BE2C (cell line): Measurements from ENCODE around the gene S100A3. TPM values are rescaled to one million over a fixed set of nuclear protein-coding genes. Genes with fewer than 3 reads are reported as not detected.
A peak's percentile ranks its signal among the peaks of the same experiment; 100 is the strongest.
"Not testable (repeated sequence)": the region's sequence is repeated elsewhere in the genome, so short reads cannot be mapped to it uniquely, and the experiment has no call there.

Source experiments
- DNase-seq: peaks from one replicate; pipeline ENCODE4 v3.0.0-alpha.2; 2020
- H3K27me3 ChIP-seq: fragments of 250-450 bp; sonication (Bioruptor Pico); 2 replicates; pipeline ENCODE4 v1.5.1; 2020; ENCODE audit warnings: mild to moderate bottlenecking
- H3K36me3 ChIP-seq: fragments of 250-450 bp; sonication (Bioruptor Pico); 2 replicates; pipeline ENCODE4 v1.5.1; 2020; ENCODE audit warnings: mild to moderate bottlenecking
- H3K4me1 ChIP-seq: fragments of 250-450 bp; sonication (Bioruptor Pico); 2 replicates; pipeline ENCODE4 v1.5.1; 2020
- H3K4me3 ChIP-seq: 2 replicates; pipeline ENCODE4 v1.5.1; 2011; ENCODE audit warnings: low read depth, low read length
- H3K9me3 ChIP-seq: fragments of 250-450 bp; sonication (Bioruptor Pico); 2 replicates; pipeline ENCODE4 v1.5.1; 2020
- CTCF ChIP-seq: IDR thresholded peaks from 2 replicates; pipeline ENCODE4 v1.5.1; 2012; ENCODE audit warnings: mild to moderate bottlenecking, low read depth, low read length
- polyA plus RNA-seq: library from polyadenylated mRNA; unstranded; fragments of >200 nt; gene quantifications from one replicate; pipeline ENCODE4 v1.2.1, GENCODE V29; 2012; ENCODE audit warnings: low read depth, missing spikeins; ENCODE audit not compliant: insufficient read length, insufficient read depth

Gene S100A3, protein sequence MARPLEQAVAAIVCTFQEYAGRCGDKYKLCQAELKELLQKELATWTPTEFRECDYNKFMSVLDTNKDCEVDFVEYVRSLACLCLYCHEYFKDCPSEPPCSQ
- polyA plus RNA-seq: 0.69 TPM

- no peak within 1 kb of the TSS for H3K4me3 ChIP-seq
- H3K27me3 ChIP-seq: no peaks in the 10 kb centered on the region
- peak; percentile 64 for DNase-seq
- no peak for TF ChIP-seq CTCF
- no peaks in the 10 kb centered on the region for H3K36me3 ChIP-seq
- H3K9me3 ChIP-seq: no peaks in the 10 kb centered on the region
- H3K4me1 ChIP-seq: peaks cover 47% of the 10 kb centered on the region
Observed at GRCh38 chr1:153548722-153549688, at the start of gene S100A3. S100A3 (minus strand) TSS chr1:153549258; CDS start chr1:153548485, 773 bp downstream.

DNA sequence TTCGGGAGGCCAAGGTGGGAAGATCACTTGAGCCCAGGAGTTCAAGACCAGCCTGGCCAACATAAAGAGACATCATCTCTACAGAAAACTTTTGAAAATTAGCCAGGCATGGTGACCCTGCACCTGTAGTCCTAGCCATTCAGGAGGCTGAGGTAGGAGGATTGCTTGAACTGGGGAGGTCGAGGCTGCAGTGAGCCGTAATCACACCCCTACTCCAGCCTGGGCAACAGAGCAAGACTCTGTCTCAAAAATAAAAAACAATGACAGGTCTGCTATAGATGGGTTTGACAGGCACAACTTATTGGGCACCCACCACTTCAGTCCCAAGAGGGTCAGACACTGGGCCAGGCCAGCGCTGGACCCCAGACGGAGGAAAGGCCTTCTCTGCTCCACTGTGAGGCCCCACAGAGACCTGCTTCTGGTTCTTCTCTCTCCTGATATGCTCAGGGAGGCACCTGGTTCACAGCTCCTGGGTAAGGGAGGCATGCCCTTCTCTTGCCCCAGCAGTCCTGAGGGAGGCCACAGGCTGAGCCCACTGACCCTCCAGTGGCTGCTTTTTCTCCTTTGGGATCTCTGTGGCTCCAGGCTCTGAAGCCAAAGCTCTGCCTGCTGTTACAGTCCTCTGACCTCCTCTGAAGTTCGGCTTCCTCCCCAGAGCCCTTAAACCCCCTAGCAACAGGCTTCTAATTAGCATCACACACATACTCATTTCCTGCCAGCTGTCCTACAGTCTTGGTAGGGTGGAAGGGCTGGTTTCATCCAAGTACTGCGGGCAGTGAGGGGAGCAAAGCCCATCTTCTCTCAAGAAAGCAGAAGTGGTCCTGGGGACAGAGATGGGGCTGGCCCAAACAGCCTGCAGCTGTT lies 49.5 kb upstream of the S100A3 start:
- H3K4me3 ChIP-seq: no peak overlapping the region
- H3K4me1 ChIP-seq: peaks cover 4% of the 10 kb centered on the region; the same call in 1 of the 2 replicates
- DNase-seq: peak; percentile 35

DNA sequence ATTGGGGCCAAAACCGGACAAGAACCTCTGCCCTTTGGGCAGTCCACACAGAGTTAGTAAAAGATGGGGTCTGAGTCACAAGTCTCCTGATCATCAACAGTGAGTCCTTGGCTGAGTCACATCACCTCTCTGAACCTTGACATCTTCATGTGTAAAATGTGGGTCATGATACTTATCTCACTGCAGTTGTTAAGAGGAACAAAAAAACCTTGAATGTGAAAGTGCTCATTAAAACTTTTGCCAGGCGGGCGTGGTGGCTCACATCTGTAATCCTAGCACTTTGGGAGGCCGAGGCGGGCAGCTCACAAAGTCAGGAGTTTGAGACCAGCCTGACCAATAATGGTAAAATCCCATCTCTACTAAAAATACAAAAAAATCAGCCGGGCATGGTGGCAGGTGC lies 48.1 kb upstream of the S100A3 start:
- peaks cover 4% of the 10 kb centered on the region; the same call in 1 of the 2 replicates for H3K4me1 ChIP-seq
- H3K36me3 ChIP-seq: no peaks in the 10 kb centered on the region
- H3K27me3 ChIP-seq: no peaks in the 10 kb centered on the region
- no peaks in the 10 kb centered on the region for H3K9me3 ChIP-seq
- TF ChIP-seq CTCF: no peak
- DNase-seq: no peak
- H3K4me3 ChIP-seq: no peak overlapping the region

More for the DNA sequence above, 49.5 kb upstream of the S100A3 start:
- Histone ChIP-seq H3K27me3 (no peaks in the 10 kb centered on the region), H3K36me3 (no peaks in the 10 kb centered on the region), H3K9me3 (no peaks in the 10 kb centered on the region)
- TF ChIP-seq CTCF: no peak

DNA sequence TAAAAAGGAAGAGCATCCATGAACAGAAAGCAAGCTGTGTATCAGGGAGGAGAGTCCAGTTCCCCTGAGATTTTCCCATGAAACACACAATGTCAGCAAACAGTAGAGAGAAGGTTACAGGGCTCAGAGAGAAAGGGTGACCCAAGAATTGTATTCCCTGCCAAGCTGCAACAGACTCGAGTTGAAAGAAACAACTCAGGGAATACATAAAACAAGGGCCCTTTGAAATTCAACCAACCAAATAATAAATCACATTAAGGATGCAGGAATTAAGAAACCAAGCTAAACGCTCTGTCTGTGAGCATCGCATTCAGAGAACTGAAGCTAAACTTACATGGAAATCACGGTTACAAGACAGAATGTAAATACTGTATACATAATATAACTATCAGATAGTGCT lies 43.7 kb upstream of the S100A3 start:
- Histone ChIP-seq H3K4me3 (no peak overlapping the region), H3K9me3 (no peaks in the 10 kb centered on the region), H3K36me3 (no peaks in the 10 kb centered on the region), H3K4me1 (peaks cover 1% of the 10 kb centered on the region; the same call in 1 of the 2 replicates), H3K27me3 (no peaks in the 10 kb centered on the region)
- TF ChIP-seq CTCF: no peak
- DNase-seq: no peak

- H3K9me3 ChIP-seq: no peaks in the 10 kb centered on the region
- no peak for DNase-seq
- peaks cover 6% of the 10 kb centered on the region; the same call in 1 of the 2 replicates for H3K4me1 ChIP-seq
- no peaks in the 10 kb centered on the region for H3K36me3 ChIP-seq
- no peak overlapping the region for H3K4me3 ChIP-seq
- H3K27me3 ChIP-seq: no peaks in the 10 kb centered on the region
- no peak for TF ChIP-seq CTCF
Observed at GRCh38 chr1:153588482-153588881, 39.4 kb upstream of the S100A3 start.

DNA sequence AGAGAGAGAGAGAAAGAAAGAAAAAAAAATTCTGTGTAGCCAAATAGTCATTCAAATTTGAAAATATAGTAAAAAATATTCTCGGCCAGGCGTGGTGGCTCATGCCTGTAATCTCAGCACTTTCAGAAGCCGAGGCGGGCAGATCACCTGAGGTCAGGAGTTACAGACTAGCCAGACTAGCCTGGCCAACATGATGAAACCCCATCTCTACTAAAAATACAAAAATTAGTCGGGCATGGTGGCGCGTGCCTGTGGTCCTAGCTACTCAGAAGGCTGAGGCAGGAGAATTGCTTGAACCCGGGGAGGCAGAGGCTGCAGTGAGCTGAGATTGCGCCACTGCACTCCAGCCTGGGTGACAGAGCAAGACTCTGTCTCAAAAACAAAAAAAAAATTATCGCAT lies 39.0 kb upstream of the S100A3 start:
- not testable (repeated sequence) for H3K36me3 ChIP-seq, H3K27me3 ChIP-seq, H3K9me3 ChIP-seq, H3K4me3 ChIP-seq, H3K4me1 ChIP-seq, DNase-seq
